Activated naive CD8-positive, alpha-beta T cell treated with anti-CD3 and anti-CD28 coated beads, Interleukin-2, amount 50 U/mL, for 24 hours (primary cell): Measurements from ENCODE around the gene WWOX.
A peak's percentile ranks its signal among the peaks of the same experiment; 100 is the strongest.

ENCODE experiments used
- ATAC-seq: fragments of 150-1000 bp; cut with Tn5 transposase; one replicate; pipeline ENCODE4 v1.10.0; 2021
- DNase-seq: peaks from one replicate; pipeline ENCODE4 v3.0.0; 2021
- H3K27ac Mint-ChIP-seq: one replicate; pipeline ENCODE4 v1.8.0; 2021; ENCODE audit warnings: mild to moderate bottlenecking, mixed read lengths
- H3K27me3 Mint-ChIP-seq: one replicate; pipeline ENCODE4 v1.8.0; 2021; ENCODE audit warnings: mixed read lengths
- H3K36me3 Mint-ChIP-seq: one replicate; pipeline ENCODE4 v1.8.0; 2021; ENCODE audit warnings: low read depth, mixed read lengths
- H3K4me1 Mint-ChIP-seq: one replicate; pipeline ENCODE4 v1.8.0; 2021; ENCODE audit warnings: mixed read lengths
- H3K4me3 Mint-ChIP-seq: one replicate; pipeline ENCODE4 v1.8.0; 2021; ENCODE audit warnings: mild to moderate bottlenecking, moderate library complexity, mixed read lengths
- H3K9me3 Mint-ChIP-seq: one replicate; pipeline ENCODE4 v1.8.0; 2021; ENCODE audit warnings: mixed read lengths

The WWOX gene

DNA sequence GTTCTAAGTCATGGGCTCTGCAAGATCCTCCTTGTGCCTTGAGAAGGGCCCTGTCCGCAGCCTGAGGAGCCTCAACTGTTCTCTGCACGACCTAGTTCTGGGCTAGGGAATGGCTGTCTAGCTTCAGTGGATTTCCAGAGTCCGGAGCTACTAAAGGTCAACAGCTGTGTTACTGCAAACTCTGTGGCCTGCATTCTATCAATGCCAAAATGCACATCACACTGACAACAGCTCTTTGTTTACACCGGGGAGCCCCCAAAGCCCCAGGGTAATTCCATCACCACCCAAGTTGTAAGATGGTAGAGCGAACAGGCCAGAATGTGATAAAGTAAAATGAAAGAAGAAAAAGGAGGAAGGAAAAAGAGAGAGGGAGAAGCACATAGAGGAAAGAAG is 890.9 kb downstream of the WWOX start:
- no peaks in the 10 kb centered on the region for H3K9me3 Mint-ChIP-seq
- H3K36me3 Mint-ChIP-seq = no peaks in the 10 kb centered on the region
- peaks cover 5% of the 10 kb centered on the region for H3K4me1 Mint-ChIP-seq
- no peak overlapping the region for H3K27ac Mint-ChIP-seq
- no peak for ATAC-seq
- H3K4me3 Mint-ChIP-seq = no peak overlapping the region
- DNase-seq = no peak
- no peaks in the 10 kb centered on the region for H3K27me3 Mint-ChIP-seq

DNA sequence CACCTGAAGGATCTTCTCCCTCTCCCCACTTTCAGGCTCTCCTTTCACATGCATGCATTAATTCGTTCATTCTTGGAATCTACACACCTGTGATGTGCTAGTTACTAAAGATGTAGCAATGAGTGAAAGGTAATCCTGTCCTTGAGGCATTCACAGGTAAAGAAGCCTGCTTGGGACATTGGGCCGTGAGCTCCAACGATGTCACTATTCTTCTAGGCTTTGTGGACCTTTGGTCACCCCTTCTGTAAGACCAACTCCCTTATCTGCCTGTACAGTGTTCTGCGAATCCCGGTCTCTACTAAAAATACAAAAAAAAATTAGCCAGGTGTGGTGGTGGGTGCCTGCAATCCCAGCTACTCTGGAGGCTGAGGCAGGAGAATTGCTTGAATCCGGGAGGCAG is 892.5 kb downstream of the WWOX start:
- H3K4me1 Mint-ChIP-seq = peaks cover 5% of the 10 kb centered on the region
- no peaks in the 10 kb centered on the region for H3K9me3 Mint-ChIP-seq
- DNase-seq (no peak), ATAC-seq (no peak)
- no peak overlapping the region for H3K27ac Mint-ChIP-seq
- no peaks in the 10 kb centered on the region for H3K36me3 Mint-ChIP-seq
- H3K27me3 Mint-ChIP-seq = no peaks in the 10 kb centered on the region
- no peak overlapping the region for H3K4me3 Mint-ChIP-seq

DNA sequence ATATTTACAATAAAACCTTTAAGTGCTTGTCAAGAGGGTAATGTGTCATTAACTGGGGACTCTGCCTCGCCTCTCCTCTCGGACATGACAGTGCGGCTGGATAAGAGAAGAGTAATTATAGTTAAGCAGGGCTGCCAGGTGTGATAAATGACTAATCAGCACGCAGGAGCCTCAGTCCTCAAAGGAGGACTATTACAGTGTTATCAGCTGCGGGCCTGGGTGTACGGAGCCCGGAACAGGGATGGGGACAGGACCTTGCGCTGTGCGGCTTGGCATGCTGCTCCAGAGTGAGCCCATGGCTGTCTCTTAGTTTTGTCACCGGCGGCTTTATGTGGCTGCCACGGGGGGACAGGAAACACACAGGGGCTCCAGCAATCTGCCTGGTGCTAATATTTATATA is 893.9 kb downstream of the WWOX start:
- DNase-seq = no peak
- Mint-ChIP-seq H3K4me3 (no peak overlapping the region), H3K36me3 (no peaks in the 10 kb centered on the region), H3K27ac (no peak overlapping the region), H3K9me3 (no peaks in the 10 kb centered on the region), H3K4me1 (peaks cover 5% of the 10 kb centered on the region), H3K27me3 (no peaks in the 10 kb centered on the region)
- no peak for ATAC-seq

DNA sequence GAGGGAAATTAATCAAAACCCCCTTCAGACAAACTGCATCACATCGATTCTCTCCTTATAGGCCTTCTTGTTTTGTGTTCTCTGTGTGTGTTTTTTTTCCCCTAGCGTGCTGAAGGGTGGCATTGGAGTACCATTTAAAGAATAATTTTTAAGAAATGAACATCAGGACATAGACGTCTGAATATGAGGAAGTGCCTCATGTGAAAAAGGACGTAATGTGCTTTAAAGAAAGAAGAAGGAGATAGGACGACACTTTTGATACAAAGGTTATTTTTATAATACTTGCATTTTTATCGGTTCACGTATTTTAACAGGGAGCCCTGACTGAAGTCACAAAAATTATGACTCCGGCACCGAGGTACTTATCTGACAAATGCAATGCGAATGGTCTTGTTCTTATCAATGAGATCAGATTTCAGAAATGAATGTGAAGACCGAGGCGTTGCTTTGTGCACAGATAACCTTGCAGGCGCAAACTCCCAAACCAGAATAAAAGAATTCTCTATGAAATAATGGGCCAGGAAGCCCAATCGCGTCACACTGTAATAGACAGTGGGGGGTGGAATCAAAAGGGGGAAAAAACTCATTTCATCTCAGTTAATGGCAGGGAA is 894.8 kb downstream of the WWOX start:
- no peaks in the 10 kb centered on the region for H3K36me3 Mint-ChIP-seq
- no peak for DNase-seq
- no peaks in the 10 kb centered on the region for H3K27me3 Mint-ChIP-seq
- no peak overlapping the region for H3K27ac Mint-ChIP-seq
- H3K4me1 Mint-ChIP-seq = peaks cover 5% of the 10 kb centered on the region
- H3K4me3 Mint-ChIP-seq = no peak overlapping the region
- ATAC-seq = no peak
- no peaks in the 10 kb centered on the region for H3K9me3 Mint-ChIP-seq

DNA sequence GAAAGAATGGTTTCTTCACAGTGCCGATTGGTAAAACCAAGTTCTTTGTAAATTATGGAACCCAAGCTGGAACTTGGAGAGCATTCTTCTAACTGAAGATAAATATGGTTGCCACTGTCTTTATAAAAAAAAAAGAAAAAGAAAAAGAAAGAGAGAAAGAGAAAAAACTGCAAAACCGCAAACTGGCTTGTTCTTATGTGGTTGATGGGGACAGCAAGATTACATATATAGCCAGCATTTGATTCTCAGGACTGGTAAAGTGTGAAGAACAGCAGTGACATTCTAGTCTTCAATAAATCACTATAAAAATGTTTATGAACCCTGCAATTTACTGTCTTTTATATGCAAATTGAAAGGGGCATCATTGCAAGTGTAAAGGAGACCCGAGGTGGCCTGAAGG is 896.0 kb downstream of the WWOX start:
- Mint-ChIP-seq H3K27ac (no peak overlapping the region), H3K4me3 (no peak overlapping the region)

DNA sequence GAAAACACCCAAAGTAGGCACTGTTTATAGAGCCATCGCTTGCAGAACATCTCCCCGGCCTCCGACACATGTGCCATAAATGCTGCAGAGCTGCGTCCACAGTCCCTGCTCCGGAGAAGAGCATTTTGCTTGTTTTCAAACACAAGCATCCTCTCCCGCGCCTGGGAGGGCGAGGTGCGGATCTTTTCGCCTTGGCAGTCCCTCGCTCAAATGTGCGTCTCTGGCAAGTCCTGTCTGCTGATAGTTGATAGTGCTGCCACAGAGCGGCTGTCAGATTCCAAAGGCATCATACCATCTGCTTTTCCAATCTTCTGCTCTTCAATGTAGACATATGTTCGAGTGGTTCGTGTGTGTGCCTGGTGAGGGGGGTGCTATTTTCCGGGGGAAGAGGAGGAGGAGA is 897.3 kb downstream of the WWOX start:
- ATAC-seq (no peak), DNase-seq (no peak)
- Mint-ChIP-seq H3K36me3 (no peaks in the 10 kb centered on the region), H3K27ac (no peak overlapping the region), H3K4me3 (no peak overlapping the region), H3K27me3 (no peaks in the 10 kb centered on the region), H3K9me3 (no peaks in the 10 kb centered on the region), H3K4me1 (no peaks in the 10 kb centered on the region)

More for the DNA sequence above, 896.0 kb downstream of the WWOX start:
- peaks cover under 1% of the 10 kb centered on the region for H3K4me1 Mint-ChIP-seq
- no peaks in the 10 kb centered on the region for H3K36me3 Mint-ChIP-seq
- no peaks in the 10 kb centered on the region for H3K9me3 Mint-ChIP-seq
- ATAC-seq (no peak), DNase-seq (no peak)
- H3K27me3 Mint-ChIP-seq = no peaks in the 10 kb centered on the region

DNA sequence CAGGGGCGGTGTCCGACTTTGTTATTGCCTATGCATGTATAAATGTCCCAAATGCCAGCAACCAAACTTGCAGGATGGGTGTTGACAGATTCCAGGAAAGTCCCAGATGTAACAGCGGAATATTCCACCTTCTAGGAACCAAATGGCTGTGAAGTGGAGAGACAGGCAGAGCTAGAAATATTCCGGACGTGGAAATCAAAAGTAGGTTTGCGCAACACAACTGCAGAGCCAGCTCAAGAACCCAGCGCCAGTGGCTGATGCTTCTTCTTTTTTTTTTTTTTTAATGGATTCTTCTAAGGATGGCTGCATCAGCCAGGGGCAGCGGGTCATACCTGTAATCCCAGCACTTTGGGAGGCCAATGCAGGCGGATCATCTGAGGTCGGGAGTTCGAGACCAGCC is 899.4 kb downstream of the WWOX start:
- H3K27ac Mint-ChIP-seq = no peak overlapping the region
- ATAC-seq = no peak
- no peaks in the 10 kb centered on the region for H3K4me1 Mint-ChIP-seq
- H3K4me3 Mint-ChIP-seq = no peak overlapping the region
- no peaks in the 10 kb centered on the region for H3K9me3 Mint-ChIP-seq
- no peaks in the 10 kb centered on the region for H3K36me3 Mint-ChIP-seq
- DNase-seq = no peak
- no peaks in the 10 kb centered on the region for H3K27me3 Mint-ChIP-seq

DNA sequence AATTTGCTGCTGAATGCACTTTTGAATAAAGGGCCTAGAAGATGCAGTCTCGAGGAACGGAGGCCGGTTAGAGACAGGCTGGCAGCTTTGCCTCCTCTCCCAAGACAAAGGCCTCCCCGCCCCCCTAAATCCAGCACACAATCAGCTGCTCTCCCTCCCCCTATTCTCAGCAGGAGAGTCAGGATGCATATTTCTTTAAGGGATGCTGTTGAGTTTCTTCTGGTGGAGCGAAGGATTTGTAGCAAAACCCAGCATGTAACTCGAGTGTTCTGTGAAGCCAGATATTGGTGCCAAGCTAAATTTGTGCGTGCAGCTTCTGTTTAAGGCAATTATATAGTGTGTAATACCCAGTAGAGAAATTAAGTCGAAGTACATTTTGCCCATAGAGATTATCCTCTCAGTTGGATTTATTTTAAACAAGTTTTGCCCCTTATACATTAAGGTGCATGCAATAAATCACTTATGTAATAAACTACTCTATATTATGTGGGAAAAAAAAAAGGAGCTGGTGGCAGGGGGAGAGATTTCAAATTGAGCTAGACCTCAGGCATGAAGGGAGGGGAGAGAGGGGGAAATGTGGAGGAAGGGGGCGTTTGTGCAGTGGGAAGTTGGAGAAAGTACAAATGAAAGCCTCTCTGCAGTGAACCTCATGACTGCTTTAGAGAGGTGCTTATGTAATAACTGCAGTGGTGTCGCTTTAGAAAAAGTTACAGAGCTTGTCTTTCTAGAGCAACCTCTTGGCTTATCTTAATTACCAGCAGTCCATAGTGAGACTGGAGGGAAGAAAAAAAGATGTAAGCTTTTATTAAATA is 901.9 kb downstream of the WWOX start:
- Mint-ChIP-seq H3K9me3 (no peaks in the 10 kb centered on the region), H3K4me1 (no peaks in the 10 kb centered on the region), H3K27ac (no peak overlapping the region), H3K36me3 (no peaks in the 10 kb centered on the region), H3K4me3 (no peak overlapping the region), H3K27me3 (no peaks in the 10 kb centered on the region)
- DNase-seq (no peak), ATAC-seq (no peak)

DNA sequence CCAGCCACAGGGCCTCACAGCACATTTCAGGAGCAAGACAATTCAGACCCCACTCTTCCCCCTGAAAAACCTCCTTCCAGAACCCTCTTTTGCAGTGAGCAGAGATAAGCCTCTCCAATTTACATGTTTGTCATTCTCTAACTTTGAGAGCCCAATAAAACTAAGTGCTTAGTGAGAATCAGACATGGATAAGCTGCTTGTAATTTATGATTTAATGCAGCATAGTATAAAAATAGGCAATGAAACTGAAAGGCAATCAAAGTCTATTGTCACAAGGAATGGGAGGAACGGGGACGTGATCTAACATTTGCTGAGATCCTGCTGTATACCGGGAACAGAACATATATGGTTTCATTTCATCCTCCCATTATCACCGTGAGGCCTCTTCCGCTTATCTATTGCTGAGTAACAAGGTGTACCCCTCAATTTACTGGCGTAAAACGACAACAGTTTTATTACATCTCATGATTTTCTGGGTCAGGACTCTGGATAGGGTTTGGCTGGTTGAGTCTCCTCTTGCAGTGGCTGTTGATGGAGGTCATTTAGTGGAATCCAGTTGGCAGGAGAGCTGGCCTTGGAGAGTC is 903.7 kb downstream of the WWOX start:
- Mint-ChIP-seq H3K27ac (no peak overlapping the region), H3K36me3 (no peaks in the 10 kb centered on the region)
- ATAC-seq = no peak

DNA sequence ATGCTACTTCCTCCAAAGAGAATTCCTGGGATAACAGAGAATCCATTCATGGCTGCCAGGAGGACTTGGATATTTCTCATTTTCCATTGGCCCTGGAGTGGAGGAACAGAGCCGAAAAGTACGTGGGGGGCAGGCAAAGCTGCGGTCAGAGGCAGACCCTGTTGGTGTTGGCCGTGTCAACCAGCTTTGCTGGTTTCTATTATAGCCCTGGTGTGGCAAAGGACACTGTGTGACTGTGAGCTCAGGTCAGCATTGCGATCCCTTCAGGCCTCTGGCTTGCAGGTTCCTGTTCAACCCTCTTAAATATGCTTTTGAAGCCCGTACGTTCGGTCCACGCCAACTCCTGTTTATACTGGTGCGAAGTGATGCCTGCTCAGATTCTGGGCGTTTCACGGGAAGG is 904.9 kb downstream of the WWOX start:
- no peak for DNase-seq
- H3K36me3 Mint-ChIP-seq = no peaks in the 10 kb centered on the region
- no peak for ATAC-seq
- H3K4me1 Mint-ChIP-seq = peaks cover 17% of the 10 kb centered on the region
- H3K9me3 Mint-ChIP-seq = no peaks in the 10 kb centered on the region
- H3K27me3 Mint-ChIP-seq = no peaks in the 10 kb centered on the region
- H3K4me3 Mint-ChIP-seq = no peak overlapping the region
- no peak overlapping the region for H3K27ac Mint-ChIP-seq

More for the DNA sequence above, 903.7 kb downstream of the WWOX start:
- H3K4me3 Mint-ChIP-seq = no peak overlapping the region
- H3K4me1 Mint-ChIP-seq = peaks cover 14% of the 10 kb centered on the region
- no peaks in the 10 kb centered on the region for H3K9me3 Mint-ChIP-seq
- no peak for DNase-seq
- H3K27me3 Mint-ChIP-seq = no peaks in the 10 kb centered on the region

DNA sequence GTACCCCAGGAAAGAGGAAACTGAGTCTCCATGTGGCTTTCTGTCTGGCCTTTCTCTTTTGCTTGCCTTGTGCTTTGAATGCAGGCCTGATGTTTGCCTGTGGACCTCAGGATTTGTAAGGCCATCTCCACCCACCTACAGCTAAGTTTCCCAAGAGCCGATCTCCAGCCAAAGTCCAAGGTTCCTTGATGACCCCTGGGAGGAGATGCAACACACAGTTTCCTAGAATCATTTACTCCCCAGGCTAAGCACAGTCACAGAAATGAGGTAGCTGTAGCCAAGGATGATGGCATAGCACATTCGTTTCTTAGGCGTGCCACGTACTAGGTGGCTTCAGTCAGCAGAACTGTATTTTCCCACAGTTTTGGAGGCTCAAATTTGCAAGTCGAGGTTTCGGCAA is 905.6 kb downstream of the WWOX start:
- Mint-ChIP-seq H3K4me3 (no peak overlapping the region), H3K36me3 (no peaks in the 10 kb centered on the region), H3K9me3 (no peaks in the 10 kb centered on the region), H3K4me1 (peaks cover 17% of the 10 kb centered on the region), H3K27ac (no peak overlapping the region), H3K27me3 (no peaks in the 10 kb centered on the region)
- no peak for DNase-seq
- ATAC-seq = no peak

DNA sequence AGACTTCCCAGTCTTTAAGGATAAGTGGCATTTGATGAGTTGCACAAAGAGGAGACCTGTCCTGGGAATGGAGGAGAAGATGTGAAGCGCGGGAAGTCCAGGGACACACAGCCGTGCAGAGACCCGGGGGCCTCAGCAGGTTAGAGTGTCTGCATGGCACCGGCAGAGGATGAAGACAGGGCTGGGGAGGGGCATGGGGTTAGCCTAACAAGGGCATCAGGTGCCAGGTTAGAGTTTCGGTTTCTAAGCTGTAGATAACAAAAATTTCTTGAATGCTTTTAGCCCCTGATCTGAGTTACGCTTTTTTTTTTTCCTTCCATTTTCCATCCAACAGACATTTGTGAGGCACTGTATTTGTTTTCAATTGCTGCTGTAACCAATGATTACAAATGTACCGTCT is 906.8 kb downstream of the WWOX start:
- Mint-ChIP-seq H3K4me3 (no peak overlapping the region), H3K27me3 (no peaks in the 10 kb centered on the region), H3K4me1 (peaks cover 17% of the 10 kb centered on the region), H3K27ac (no peak overlapping the region), H3K36me3 (no peaks in the 10 kb centered on the region), H3K9me3 (no peaks in the 10 kb centered on the region)
- no peak for DNase-seq
- no peak for ATAC-seq

DNA sequence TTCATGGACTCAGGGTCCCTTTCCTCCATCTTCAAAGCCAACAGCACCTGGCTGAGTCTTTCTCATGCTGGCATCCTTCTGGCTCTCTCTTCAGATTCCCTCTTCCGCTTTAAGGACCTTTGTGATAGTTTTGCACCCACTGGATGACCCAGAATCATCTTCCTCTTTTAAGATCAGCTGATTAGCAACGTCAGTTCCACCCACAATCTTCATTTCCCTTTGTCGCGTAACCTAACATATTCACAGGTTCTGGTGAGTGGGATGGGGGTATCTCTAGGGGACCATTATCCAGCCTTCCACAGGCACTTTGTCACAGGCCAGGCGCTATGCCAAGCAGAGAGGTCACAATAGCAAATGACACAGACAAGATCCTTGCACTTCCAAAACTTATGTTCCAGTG is 907.3 kb downstream of the WWOX start:
- H3K4me3 Mint-ChIP-seq = no peak overlapping the region
- peaks cover 17% of the 10 kb centered on the region for H3K4me1 Mint-ChIP-seq
- H3K27ac Mint-ChIP-seq = no peak overlapping the region
- H3K36me3 Mint-ChIP-seq = no peaks in the 10 kb centered on the region
- DNase-seq (no peak), ATAC-seq (no peak)
- H3K27me3 Mint-ChIP-seq = no peaks in the 10 kb centered on the region
- H3K9me3 Mint-ChIP-seq = no peaks in the 10 kb centered on the region

DNA sequence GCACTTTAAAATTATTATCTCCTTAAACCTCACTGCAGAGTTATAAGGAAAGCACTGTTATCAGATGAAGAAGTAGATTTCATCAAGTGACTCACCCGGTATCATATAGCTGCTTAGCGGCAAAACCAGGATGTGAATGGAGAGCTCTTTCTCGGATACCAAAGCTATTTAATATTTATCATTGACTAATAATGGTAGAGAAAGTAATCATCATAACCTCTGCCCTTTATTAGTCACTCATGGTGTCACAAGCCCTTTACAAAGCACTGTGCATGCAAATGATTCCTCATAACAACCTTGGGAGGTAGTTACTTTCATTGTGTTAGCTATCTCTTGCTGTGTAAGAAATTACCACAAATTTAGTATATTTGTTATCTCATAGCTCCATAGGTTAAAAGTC is 908.2 kb downstream of the WWOX start:
- H3K4me1 Mint-ChIP-seq = peaks cover 17% of the 10 kb centered on the region
- no peaks in the 10 kb centered on the region for H3K9me3 Mint-ChIP-seq
- H3K27ac Mint-ChIP-seq = peak overlapping the region; percentile 20
- DNase-seq = no peak
- H3K36me3 Mint-ChIP-seq = no peaks in the 10 kb centered on the region
- ATAC-seq = peak; percentile 66
- no peak overlapping the region for H3K4me3 Mint-ChIP-seq
- H3K27me3 Mint-ChIP-seq = no peaks in the 10 kb centered on the region
